ENCODE data around the gene AJM1.
"Not testable (repeated sequence)": the region's sequence is repeated elsewhere in the genome, so short reads cannot be mapped to it uniquely, and the experiment has no call there.

Gene AJM1

GRCh38 chr9:136881691-136882108 lies 39.4 kb downstream of the AJM1 start:
- peak; percentile 58 for DNase-seq

- DNase-seq = peak; percentile 89
Measured at GRCh38 chr9:136882109-136882946, 40.0 kb downstream of the AJM1 start.

GRCh38 chr9:136882947-136883283 lies 40.6 kb downstream of the AJM1 start:
- not testable (repeated sequence) for DNase-seq

- DNase-seq = not testable (repeated sequence)
Measured at GRCh38 chr9:136883670-136884069, 41.4 kb downstream of the AJM1 start.

GRCh38 chr9:136885950-136886578 lies 43.8 kb downstream of the AJM1 start, which contains the start of gene TRAF2:
TSS of gene TRAF2 (plus strand) at chr9:136886516. CDS start at chr9:136898741, 12,225 bp downstream.
- DNase-seq = peak; percentile 97

- DNase-seq = peak; percentile 42
Measured at GRCh38 chr9:136886610-136887597, 44.6 kb downstream of the AJM1 start.

GRCh38 chr9:136888454-136888853 lies 46.2 kb downstream of the AJM1 start:
- no peak for DNase-seq

GRCh38 chr9:136889858-136890257 lies 47.6 kb downstream of the AJM1 start:
- DNase-seq = no peak

GRCh38 chr9:136890661-136891060 lies 48.4 kb downstream of the AJM1 start:
- no peak for DNase-seq

All from stimulated activated CD4-positive, alpha-beta T cell treated with anti-CD3 and anti-CD28 coated beads, Interleukin-12 subunit alpha, Interleukin-12 subunit beta, amount 100 ng/mL, for 4 hours (primary cell).